ENCODE data around the gene RPL15. TPM values are rescaled to one million over a fixed set of nuclear protein-coding genes. Genes with fewer than 3 reads are reported as not detected.

The RPL15 gene
- total RNA-seq, 4 donors from 2014 or later = 1,370 to 1,628 (median 1,557) TPM

DNA sequence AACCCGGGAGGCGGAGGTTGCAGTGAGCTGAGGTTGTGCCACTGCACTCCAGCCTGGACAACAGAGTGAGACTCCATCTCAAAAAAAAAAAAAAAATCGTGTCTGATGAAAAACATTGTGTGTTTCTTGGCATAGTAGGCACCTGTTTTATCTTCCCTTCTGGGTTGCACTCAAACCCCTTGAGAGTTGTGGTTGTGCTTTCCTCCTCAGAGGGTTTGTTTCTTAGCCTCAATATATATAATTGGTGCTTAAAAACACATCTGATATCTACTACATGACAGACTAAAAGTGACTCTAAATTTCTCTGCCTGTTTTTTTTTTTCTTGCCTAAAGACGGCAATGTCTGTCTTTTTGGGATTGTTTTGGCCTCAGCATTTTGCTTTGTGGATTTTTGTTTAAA lies 35.7 kb downstream of the RPL15 start:
- Histone ChIP-seq H3K9me3 (no peaks in the 10 kb centered on the region), H3K4me1 (peaks cover 75 to 86% of the 10 kb centered on the region in 2 donors), H3K27me3 (no peaks in the 10 kb centered on the region), H3K36me3 (no peaks in the 10 kb centered on the region), H3K27ac (peak overlapping the region; percentile 90 to 99 (median 95)), H3K4me3 (no peak overlapping the region)
- in situ Hi-C loops (cut with MboI; ENCODE audit: low sequenced_read_pairs in 4 of 4) = no loop called here
- ATAC-seq (no peak), DNase-seq (no peak)
- TF ChIP-seq, protein P1, sequence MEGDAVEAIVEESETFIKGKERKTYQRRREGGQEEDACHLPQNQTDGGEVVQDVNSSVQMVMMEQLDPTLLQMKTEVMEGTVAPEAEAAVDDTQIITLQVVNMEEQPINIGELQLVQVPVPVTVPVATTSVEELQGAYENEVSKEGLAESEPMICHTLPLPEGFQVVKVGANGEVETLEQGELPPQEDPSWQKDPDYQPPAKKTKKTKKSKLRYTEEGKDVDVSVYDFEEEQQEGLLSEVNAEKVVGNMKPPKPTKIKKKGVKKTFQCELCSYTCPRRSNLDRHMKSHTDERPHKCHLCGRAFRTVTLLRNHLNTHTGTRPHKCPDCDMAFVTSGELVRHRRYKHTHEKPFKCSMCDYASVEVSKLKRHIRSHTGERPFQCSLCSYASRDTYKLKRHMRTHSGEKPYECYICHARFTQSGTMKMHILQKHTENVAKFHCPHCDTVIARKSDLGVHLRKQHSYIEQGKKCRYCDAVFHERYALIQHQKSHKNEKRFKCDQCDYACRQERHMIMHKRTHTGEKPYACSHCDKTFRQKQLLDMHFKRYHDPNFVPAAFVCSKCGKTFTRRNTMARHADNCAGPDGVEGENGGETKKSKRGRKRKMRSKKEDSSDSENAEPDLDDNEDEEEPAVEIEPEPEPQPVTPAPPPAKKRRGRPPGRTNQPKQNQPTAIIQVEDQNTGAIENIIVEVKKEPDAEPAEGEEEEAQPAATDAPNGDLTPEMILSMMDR (IDR thresholded peaks at IDR 0.05 in 4 of 5, conservative IDR thresholded peaks at IDR 0.05 in 1 of 5) = no peak
- TF ChIP-seq POLR2A (IDR thresholded peaks at IDR 0.05) = no peak
- intact Hi-C loops (cut with DNase I; ENCODE audit: low total_unique reads) = no loop called here

DNA sequence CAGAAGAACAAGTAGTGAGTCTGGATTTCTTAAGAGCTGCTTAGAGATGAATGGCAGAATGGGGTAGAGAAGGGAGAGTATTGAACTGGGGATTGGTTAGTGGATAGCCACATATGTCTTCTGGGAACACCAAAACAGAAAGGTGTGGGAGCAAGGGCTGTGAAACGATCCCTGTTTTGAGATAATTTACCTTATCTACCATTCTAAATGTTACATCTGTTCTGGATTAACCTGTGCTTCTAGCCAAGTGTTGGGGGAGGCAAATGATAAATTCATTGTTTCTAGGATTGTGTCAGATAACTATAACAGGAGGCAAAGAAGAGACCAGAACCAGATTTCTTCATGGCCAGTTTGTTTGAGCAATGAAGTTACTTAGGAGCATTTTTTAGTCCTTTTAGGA lies 36.6 kb downstream of the RPL15 start:
- TF ChIP-seq, protein P1 (IDR thresholded peaks at IDR 0.05 in 4 of 5, conservative IDR thresholded peaks at IDR 0.05 in 1 of 5) = no peak
- no peak for TF ChIP-seq POLR2A (IDR thresholded peaks at IDR 0.05)
- ATAC-seq = no peak

DNA sequence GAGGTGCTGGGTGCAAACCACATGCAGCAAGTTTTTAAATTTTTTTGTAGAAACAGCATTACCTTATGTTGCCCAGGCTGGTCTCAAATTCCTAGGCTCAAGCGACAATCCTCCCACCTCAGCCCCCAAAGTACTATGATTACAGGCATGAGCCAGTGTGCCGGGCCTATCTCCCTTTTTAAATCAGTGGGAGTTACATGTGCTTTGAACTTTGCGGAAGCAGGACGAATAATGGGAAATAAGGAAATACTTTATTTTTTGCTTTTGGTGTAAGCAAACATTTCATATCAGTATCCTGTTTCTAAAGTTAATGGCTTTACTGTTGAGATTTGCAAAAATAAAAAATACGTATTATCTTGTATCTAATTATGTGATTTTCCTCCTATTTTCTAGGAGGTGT lies 37.2 kb downstream of the RPL15 start:
- peak overlapping the region; percentile 90 to 99 (median 95) for H3K27ac ChIP-seq
- DNase-seq = no peak
- ATAC-seq = no peak
- H3K36me3 ChIP-seq = no peaks in the 10 kb centered on the region
- peaks cover 72 to 84% of the 10 kb centered on the region in 2 donors for H3K4me1 ChIP-seq
- intact Hi-C loops (cut with DNase I; ENCODE audit: low total_unique reads) = no loop called here
- no peaks in the 10 kb centered on the region for H3K27me3 ChIP-seq
- no peak overlapping the region for H3K4me3 ChIP-seq
- H3K9me3 ChIP-seq = no peaks in the 10 kb centered on the region
- no peak for TF ChIP-seq POLR2A (IDR thresholded peaks at IDR 0.05)
- TF ChIP-seq, protein P1 (IDR thresholded peaks at IDR 0.05 in 4 of 5, conservative IDR thresholded peaks at IDR 0.05 in 1 of 5) = no peak
- in situ Hi-C loops (cut with MboI; ENCODE audit: low sequenced_read_pairs in 4 of 4) = no loop called here

More for the DNA sequence above, 36.6 kb downstream of the RPL15 start:
- Histone ChIP-seq H3K27ac (peak overlapping the region; percentile 90 to 99 (median 95)), H3K36me3 (no peaks in the 10 kb centered on the region), H3K4me3 (no peak overlapping the region), H3K4me1 (peaks cover 73 to 85% of the 10 kb centered on the region in 2 donors), H3K27me3 (no peaks in the 10 kb centered on the region), H3K9me3 (no peaks in the 10 kb centered on the region)
- no peak for DNase-seq
- intact Hi-C loops (cut with DNase I; ENCODE audit: low total_unique reads) = no loop called here
- in situ Hi-C loops (cut with MboI; ENCODE audit: low sequenced_read_pairs in 4 of 4) = no loop called here

DNA sequence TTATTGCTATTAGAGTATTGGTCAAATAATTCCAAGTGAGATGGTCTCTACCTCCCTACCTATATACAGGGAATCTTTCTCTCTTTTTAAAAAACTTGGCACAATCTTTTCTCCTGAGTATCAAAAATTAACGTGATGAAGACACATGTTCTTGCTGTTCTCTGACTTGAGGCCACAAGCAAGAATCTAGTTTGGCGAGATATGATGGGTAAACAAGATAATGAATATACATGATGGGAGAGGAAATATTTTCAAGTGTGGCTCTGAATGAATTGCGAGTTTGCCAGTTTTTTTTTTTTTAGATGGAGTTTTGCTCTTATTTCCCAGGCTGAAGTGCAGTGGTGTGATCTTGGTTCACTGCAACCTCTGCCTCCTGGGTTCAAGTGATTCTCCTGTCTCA lies 39.8 kb downstream of the RPL15 start:
- H3K27ac ChIP-seq = peak overlapping the region; percentile 3 to 99 (median 67)
- TF ChIP-seq, protein P1 (IDR thresholded peaks at IDR 0.05 in 4 of 5, conservative IDR thresholded peaks at IDR 0.05 in 1 of 5) = no peak
- no peak for TF ChIP-seq POLR2A (IDR thresholded peaks at IDR 0.05)
- intact Hi-C loops (cut with DNase I; ENCODE audit: low total_unique reads) (no loop called here), in situ Hi-C loops (cut with MboI; ENCODE audit: low sequenced_read_pairs in 4 of 4) (no loop called here)
- H3K36me3 ChIP-seq = no peaks in the 10 kb centered on the region
- H3K4me1 ChIP-seq = peaks cover 62 to 77% of the 10 kb centered on the region in 2 donors
- no peaks in the 10 kb centered on the region for H3K27me3 ChIP-seq
- ATAC-seq (no peak), DNase-seq (no peak)
- H3K9me3 ChIP-seq = no peaks in the 10 kb centered on the region
- H3K4me3 ChIP-seq = no peak overlapping the region
